ENCODE data around the gene LRRC52.

The LRRC52 gene

DNA sequence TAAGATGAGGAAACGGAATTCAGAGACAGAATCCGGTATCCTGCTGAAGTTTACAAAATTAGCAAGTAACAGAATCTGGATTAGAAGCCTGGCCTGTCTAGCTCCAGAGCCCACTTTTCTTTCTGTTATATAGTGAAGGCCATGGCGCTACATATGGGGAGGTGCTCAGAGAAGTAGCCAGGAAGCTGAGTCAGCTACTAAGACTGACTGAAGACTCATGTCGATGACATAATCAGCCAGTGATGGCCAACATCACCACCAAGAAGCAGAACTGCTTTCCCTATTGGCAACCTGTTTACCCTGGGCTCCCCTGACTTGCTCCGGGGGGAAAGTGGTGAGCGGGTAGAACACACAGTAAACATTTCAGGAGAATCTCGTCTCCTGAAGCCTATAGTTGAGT lies 18.8 kb downstream of the LRRC52 start:
- no peak overlapping the region for H3K27ac ChIP-seq (ENCODE audit: low read length)
- DNase-seq (ENCODE audit: low read depth, low spot score) = no peak
- H3K4me3 ChIP-seq (ENCODE audit: low read length) = no peak overlapping the region
- H3K27me3 ChIP-seq (ENCODE audit: control insufficient read depth, insufficient read depth, low read length) = no peaks in the 10 kb centered on the region
- WGBS (ENCODE audit: insufficient coverage, insufficient read length) = no CpG with 5 or more reads among the region's 7 CpGs
- H3K36me3 ChIP-seq (ENCODE audit: control insufficient read depth, insufficient read depth, low read length) = no peaks in the 10 kb centered on the region
- H3K4me1 ChIP-seq (ENCODE audit: control insufficient read depth, insufficient read depth, low read length) = no peaks in the 10 kb centered on the region
- H3K9me3 ChIP-seq (ENCODE audit: control insufficient read depth, insufficient read depth, low read length) = no peaks in the 10 kb centered on the region

DNA sequence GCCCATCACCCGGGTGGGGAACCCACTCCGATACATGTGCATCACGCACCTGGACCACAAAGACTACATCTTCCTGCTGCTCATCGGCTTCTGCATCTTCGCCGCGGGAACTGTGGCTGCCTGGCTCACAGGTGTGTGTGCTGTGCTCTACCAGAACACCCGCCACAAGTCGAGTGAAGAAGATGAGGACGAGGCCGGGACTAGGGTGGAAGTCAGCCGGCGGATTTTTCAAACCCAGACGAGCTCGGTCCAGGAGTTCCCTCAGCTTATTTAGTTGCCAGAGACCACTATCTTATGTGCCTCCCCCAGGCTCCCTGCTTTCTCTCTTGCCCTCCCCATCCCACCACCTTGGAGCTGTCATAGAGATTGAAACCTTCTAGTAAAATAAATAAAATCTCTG lies 19.8 kb downstream of the LRRC52 start:
- Histone ChIP-seq H3K4me1 (ENCODE audit: control insufficient read depth, insufficient read depth, low read length) (no peaks in the 10 kb centered on the region), H3K27ac (ENCODE audit: low read length) (no peak overlapping the region), H3K9me3 (ENCODE audit: control insufficient read depth, insufficient read depth, low read length) (no peaks in the 10 kb centered on the region), H3K4me3 (ENCODE audit: low read length) (no peak overlapping the region), H3K27me3 (ENCODE audit: control insufficient read depth, insufficient read depth, low read length) (no peaks in the 10 kb centered on the region), H3K36me3 (ENCODE audit: control insufficient read depth, insufficient read depth, low read length) (no peaks in the 10 kb centered on the region)
- WGBS (ENCODE audit: insufficient coverage, insufficient read length) = no CpG with 5 or more reads among the region's 15 CpGs
- DNase-seq (ENCODE audit: low read depth, low spot score) = no peak

DNA sequence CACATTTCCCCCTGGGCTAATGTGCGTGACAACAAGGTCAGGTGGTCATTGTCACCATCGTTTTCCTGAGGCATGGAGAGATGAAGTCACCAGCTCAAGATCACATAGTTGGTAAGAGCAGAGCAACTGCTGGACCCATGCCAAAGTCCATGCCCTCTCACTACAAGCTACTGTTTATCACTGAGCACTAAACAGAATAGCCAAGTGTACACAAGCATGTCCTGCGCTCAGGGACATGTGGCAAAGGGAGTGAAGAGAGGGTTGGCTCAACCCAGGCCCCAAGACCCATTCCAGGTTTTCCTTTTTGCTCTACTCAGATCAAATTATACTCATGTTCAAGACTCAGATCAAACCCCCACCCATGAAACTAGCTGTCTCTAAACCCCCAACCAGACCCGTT lies 20.8 kb downstream of the LRRC52 start:
- WGBS (ENCODE audit: insufficient coverage, insufficient read length) = no CpG with 5 or more reads among the region's 4 CpGs
- Histone ChIP-seq H3K27ac (ENCODE audit: low read length) (no peak overlapping the region), H3K9me3 (ENCODE audit: control insufficient read depth, insufficient read depth, low read length) (no peaks in the 10 kb centered on the region), H3K4me1 (ENCODE audit: control insufficient read depth, insufficient read depth, low read length) (no peaks in the 10 kb centered on the region), H3K27me3 (ENCODE audit: control insufficient read depth, insufficient read depth, low read length) (no peaks in the 10 kb centered on the region), H3K36me3 (ENCODE audit: control insufficient read depth, insufficient read depth, low read length) (no peaks in the 10 kb centered on the region), H3K4me3 (ENCODE audit: low read length) (no peak overlapping the region)
- DNase-seq (ENCODE audit: low read depth, low spot score) = no peak

DNA sequence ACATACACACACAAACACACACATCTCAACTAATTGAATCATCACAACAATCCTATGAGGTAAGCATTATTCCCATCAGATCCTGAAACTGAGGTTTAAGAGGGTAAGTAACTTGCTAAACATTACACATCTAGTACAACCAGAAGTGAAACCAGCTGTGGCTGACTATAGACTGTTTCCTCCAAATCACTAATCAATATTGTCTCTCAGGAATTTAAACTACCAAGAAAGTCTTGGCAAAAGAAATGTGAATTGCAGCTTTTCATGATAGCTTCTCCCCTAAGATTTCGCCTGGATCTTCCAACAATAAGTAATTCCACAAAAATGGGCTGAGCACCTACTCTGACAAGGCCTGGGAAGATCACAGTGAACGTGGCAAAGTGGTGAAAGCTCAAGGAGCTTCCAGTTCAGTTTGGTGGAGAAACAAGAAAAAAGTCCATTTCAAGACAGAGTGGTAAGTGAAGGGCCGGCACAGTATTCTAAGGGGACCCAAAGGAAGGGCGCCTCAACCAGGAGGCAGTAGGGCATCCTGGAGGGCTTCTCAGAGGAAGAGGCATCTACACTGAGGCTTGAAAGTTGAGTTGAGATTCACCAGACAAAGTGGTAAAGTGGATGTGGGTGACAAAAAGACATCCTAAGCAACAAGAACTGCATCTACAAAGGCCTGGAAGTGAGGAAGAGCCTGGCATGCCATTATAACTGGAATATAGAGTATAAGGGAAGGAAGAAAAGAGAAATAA lies 22.1 kb downstream of the LRRC52 start:
- no peak for DNase-seq (ENCODE audit: low read depth, low spot score)
- Histone ChIP-seq H3K4me1 (ENCODE audit: control insufficient read depth, insufficient read depth, low read length) (no peaks in the 10 kb centered on the region), H3K27me3 (ENCODE audit: control insufficient read depth, insufficient read depth, low read length) (no peaks in the 10 kb centered on the region), H3K36me3 (ENCODE audit: control insufficient read depth, insufficient read depth, low read length) (no peaks in the 10 kb centered on the region), H3K27ac (ENCODE audit: low read length) (no peak overlapping the region), H3K4me3 (ENCODE audit: low read length) (no peak overlapping the region), H3K9me3 (ENCODE audit: control insufficient read depth, insufficient read depth, low read length) (no peaks in the 10 kb centered on the region)
- no CpG with 5 or more reads among the region's 4 CpGs for WGBS (ENCODE audit: insufficient coverage, insufficient read length)

DNA sequence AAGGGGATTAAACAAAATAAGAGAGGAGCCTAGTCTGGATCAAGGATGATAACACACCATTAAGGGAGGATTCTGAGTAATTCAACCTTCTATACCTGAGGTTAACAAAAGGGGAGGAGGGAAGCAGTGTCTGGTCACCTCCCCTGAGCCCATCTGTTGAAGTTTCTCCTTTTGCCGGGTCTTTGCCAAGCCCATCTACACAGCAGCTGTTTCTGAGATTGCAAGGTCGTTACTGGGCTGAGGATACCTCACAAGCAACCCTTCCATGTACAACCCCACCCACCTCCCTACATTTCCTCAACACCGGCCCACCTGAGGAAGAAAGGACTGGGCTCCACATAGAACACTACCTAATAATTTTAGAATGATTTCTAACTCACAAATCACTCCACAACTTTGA lies 26.3 kb downstream of the LRRC52 start:
- H3K27ac ChIP-seq (ENCODE audit: low read length) = no peak overlapping the region

DNA sequence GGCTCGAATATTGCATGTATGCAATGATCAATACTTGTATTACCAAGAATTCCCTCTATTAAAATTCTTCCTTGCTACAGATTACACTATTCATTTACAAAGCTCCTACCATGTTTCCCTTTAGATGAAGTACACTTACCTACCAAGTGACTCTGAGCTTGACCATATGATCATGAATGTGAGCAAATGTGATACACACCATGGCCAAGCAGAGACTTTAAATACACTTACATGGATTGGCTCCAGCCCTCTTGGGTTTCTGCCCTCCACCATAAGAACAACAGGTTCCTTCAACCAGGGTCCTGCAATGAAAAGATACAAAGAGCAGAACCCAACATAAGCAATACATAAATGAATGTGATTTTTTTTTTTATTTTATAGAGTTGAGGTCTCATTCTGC lies 30.0 kb downstream of the LRRC52 start:
- Histone ChIP-seq H3K4me1 (ENCODE audit: control insufficient read depth, insufficient read depth, low read length) (no peaks in the 10 kb centered on the region), H3K4me3 (ENCODE audit: low read length) (no peak overlapping the region), H3K36me3 (ENCODE audit: control insufficient read depth, insufficient read depth, low read length) (no peaks in the 10 kb centered on the region), H3K27me3 (ENCODE audit: control insufficient read depth, insufficient read depth, low read length) (no peaks in the 10 kb centered on the region), H3K27ac (ENCODE audit: low read length) (no peak overlapping the region), H3K9me3 (ENCODE audit: control insufficient read depth, insufficient read depth, low read length) (no peaks in the 10 kb centered on the region)
- DNase-seq (ENCODE audit: low read depth, low spot score) = no peak
- no CpG with 5 or more reads among the region's 1 CpG for WGBS (ENCODE audit: insufficient coverage, insufficient read length)

More for the DNA sequence above, 26.3 kb downstream of the LRRC52 start:
- no peak overlapping the region for H3K4me3 ChIP-seq (ENCODE audit: low read length)
- H3K36me3 ChIP-seq (ENCODE audit: control insufficient read depth, insufficient read depth, low read length) = no peaks in the 10 kb centered on the region
- no peak for DNase-seq (ENCODE audit: low read depth, low spot score)
- H3K4me1 ChIP-seq (ENCODE audit: control insufficient read depth, insufficient read depth, low read length) = no peaks in the 10 kb centered on the region
- no peaks in the 10 kb centered on the region for H3K27me3 ChIP-seq (ENCODE audit: control insufficient read depth, insufficient read depth, low read length)
- WGBS (ENCODE audit: insufficient coverage, insufficient read length) = no CpG with 5 or more reads among the region's 3 CpGs
- no peaks in the 10 kb centered on the region for H3K9me3 ChIP-seq (ENCODE audit: control insufficient read depth, insufficient read depth, low read length)

DNA sequence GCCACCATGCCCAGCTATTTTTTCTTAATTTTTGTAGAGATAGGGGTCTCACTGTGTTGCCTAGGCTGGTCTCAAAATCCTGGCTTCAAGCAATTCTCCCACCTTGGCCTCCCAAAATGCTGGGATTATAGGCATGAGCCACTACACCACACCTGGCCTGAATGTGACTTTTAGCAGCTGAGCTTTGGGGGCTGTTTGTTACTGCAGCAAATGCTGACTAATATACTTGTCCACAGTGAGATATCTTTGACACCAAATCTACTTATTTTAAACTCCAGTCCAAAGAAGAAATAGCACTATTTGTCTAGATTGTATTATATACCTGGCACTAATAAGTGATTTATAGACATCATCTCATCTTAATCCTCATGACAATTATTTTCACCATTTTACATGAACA lies 30.5 kb downstream of the LRRC52 start:
- Histone ChIP-seq H3K4me1 (ENCODE audit: control insufficient read depth, insufficient read depth, low read length) (no peaks in the 10 kb centered on the region), H3K4me3 (ENCODE audit: low read length) (no peak overlapping the region), H3K36me3 (ENCODE audit: control insufficient read depth, insufficient read depth, low read length) (no peaks in the 10 kb centered on the region), H3K9me3 (ENCODE audit: control insufficient read depth, insufficient read depth, low read length) (no peaks in the 10 kb centered on the region), H3K27ac (ENCODE audit: low read length) (no peak overlapping the region), H3K27me3 (ENCODE audit: control insufficient read depth, insufficient read depth, low read length) (no peaks in the 10 kb centered on the region)
- DNase-seq (ENCODE audit: low read depth, low spot score) = no peak

DNA sequence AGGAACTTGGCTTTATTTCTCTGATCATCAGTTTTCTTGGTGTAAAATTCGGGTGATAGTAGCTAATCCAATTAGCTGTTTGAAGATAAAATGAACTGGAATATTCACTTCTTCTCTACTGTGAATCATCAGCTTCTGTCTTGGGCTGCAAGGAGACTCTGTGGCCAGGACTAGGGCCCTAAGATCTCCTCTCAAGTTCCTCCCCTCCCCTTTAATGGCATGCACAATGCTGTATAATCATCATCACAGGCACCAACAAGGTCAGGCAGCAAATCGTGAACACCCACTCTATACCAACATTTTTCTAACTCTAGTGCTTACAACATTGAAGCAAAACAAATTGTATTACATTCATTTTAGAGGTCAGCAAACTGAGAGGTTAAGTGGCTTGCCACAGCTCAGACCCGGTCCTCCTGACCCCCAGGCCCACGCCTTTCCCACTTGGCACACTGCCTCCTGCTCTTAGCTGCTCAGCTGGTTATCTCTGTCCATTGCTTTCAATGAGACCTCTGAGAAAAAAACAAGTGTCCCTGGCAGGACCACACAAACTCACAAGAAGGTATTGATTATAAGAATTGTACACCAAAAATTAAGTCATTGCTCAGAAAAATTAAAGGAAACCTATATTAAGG lies 31.8 kb downstream of the LRRC52 start:
- Histone ChIP-seq H3K9me3 (ENCODE audit: control insufficient read depth, insufficient read depth, low read length) (no peaks in the 10 kb centered on the region), H3K4me3 (ENCODE audit: low read length) (no peak overlapping the region), H3K27me3 (ENCODE audit: control insufficient read depth, insufficient read depth, low read length) (no peaks in the 10 kb centered on the region), H3K4me1 (ENCODE audit: control insufficient read depth, insufficient read depth, low read length) (no peaks in the 10 kb centered on the region), H3K36me3 (ENCODE audit: control insufficient read depth, insufficient read depth, low read length) (0 out of 2 replicates have a peak, but pooled peaks cover 2% of the 10 kb centered on the region), H3K27ac (ENCODE audit: low read length) (no peak overlapping the region)
- no peak for DNase-seq (ENCODE audit: low read depth, low spot score)
- WGBS (ENCODE audit: insufficient coverage, insufficient read length) = no CpG with 5 or more reads among the region's 4 CpGs

DNA sequence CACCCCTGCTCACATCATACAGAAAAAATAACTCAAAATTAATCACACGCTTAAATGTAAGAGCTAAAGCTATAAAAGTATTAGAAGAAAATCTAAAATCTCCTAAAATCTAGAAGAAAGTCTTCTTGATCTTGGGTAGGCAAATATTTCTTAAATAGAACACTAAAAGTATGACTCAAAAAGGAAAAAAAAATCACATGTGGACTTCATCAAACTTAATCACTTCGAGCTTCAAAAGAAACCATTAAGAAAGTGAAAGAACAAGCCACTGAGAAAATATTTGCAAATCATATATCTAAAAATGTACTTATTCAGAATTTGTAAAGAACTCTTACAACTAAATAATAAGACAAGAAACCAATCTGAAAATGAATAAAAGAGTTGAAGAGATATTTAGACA lies 32.7 kb downstream of the LRRC52 start:
- Histone ChIP-seq H3K4me3 (ENCODE audit: low read length) (no peak overlapping the region), H3K4me1 (ENCODE audit: control insufficient read depth, insufficient read depth, low read length) (no peaks in the 10 kb centered on the region), H3K36me3 (ENCODE audit: control insufficient read depth, insufficient read depth, low read length) (peaks cover 2% of the 10 kb centered on the region; the same call in 1 of the 2 replicates), H3K9me3 (ENCODE audit: control insufficient read depth, insufficient read depth, low read length) (no peaks in the 10 kb centered on the region), H3K27ac (ENCODE audit: low read length) (no peak overlapping the region), H3K27me3 (ENCODE audit: control insufficient read depth, insufficient read depth, low read length) (no peaks in the 10 kb centered on the region; the same call in 1 of the 2 replicates)
- no CpG with 5 or more reads among the region's 2 CpGs for WGBS (ENCODE audit: insufficient coverage, insufficient read length)
- no peak for DNase-seq (ENCODE audit: low read depth, low spot score)

DNA sequence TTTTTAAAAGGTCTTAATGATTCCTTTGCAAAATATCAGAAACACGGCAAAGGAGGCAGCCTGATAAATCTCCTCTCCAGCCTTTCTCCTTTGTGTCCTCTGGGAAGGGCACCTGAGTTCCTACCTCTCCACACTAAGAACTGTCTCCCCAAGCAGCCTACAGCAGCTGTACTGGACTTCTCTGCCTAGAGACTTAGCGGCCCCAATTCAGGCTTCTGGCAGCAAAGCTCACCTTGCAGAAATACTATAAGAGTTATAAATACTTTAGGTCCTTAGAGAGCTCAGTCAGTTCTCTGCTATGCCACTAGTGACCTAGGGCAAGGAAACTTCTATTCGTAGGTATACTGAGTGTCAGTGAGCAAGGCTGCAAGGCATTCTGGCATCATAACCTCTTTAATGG lies 33.9 kb downstream of the LRRC52 start:
- H3K27ac ChIP-seq (ENCODE audit: low read length) = no peak overlapping the region

More for the DNA sequence above, 33.9 kb downstream of the LRRC52 start:
- no peak for DNase-seq (ENCODE audit: low read depth, low spot score)
- H3K4me1 ChIP-seq (ENCODE audit: control insufficient read depth, insufficient read depth, low read length) = no peaks in the 10 kb centered on the region
- peaks cover 2% of the 10 kb centered on the region; the same call in 1 of the 2 replicates for H3K36me3 ChIP-seq (ENCODE audit: control insufficient read depth, insufficient read depth, low read length)
- H3K27me3 ChIP-seq (ENCODE audit: control insufficient read depth, insufficient read depth, low read length) = no peaks in the 10 kb centered on the region; the same call in 1 of the 2 replicates
- H3K9me3 ChIP-seq (ENCODE audit: control insufficient read depth, insufficient read depth, low read length) = no peaks in the 10 kb centered on the region
- H3K4me3 ChIP-seq (ENCODE audit: low read length) = no peak overlapping the region
- no CpG with 5 or more reads among the region's 3 CpGs for WGBS (ENCODE audit: insufficient coverage, insufficient read length)

Measured in iPS DF 6.9 (cell line).